KMS-11 (cell line): ENCODE measurements around the gene FAM167B.
"Not testable (repeated sequence)": the region's sequence is repeated elsewhere in the genome, so short reads cannot be mapped to it uniquely, and the experiment has no call there.

Source experiments
- H2AFZ ChIP-seq: fragments of 200-600 bp; sonication (generic); 2 replicates; pipeline ENCODE4 v1.6.1; 2016; ENCODE audit warnings: antibody characterized with exemption, mixed run types, low read depth
- H3K27ac ChIP-seq: fragments of 200-600 bp; sonication (generic); 2 replicates; pipeline ENCODE4 v1.6.1; 2016; ENCODE audit warnings: mild to moderate bottlenecking, mixed run types
- H3K27me3 ChIP-seq: fragments of 200-600 bp; sonication (generic); 2 replicates; pipeline ENCODE4 v1.6.1; 2017; ENCODE audit warnings: mild to moderate bottlenecking, low read depth, mixed run types, moderate library complexity; ENCODE audit not compliant: insufficient read depth
- H3K36me3 ChIP-seq: fragments of 200-600 bp; sonication (generic); 2 replicates; pipeline ENCODE4 v1.6.1; 2017; ENCODE audit warnings: mild to moderate bottlenecking, mixed run types; ENCODE audit not compliant: insufficient read depth
- H3K4me1 ChIP-seq: fragments of 200-600 bp; sonication (generic); 2 replicates; pipeline ENCODE4 v1.6.1; 2016; ENCODE audit warnings: mild to moderate bottlenecking, low read depth, mixed run types; ENCODE audit not compliant: poor library complexity, severe bottlenecking
- H3K4me2 ChIP-seq: fragments of 200-600 bp; sonication (generic); 2 replicates; pipeline ENCODE4 v1.7.0; 2016; ENCODE audit warnings: mild to moderate bottlenecking, mixed run types
- H3K4me3 ChIP-seq: fragments of 200-600 bp; sonication (generic); IDR thresholded peaks from 2 replicates; pipeline ENCODE4 v1.6.1; 2017; ENCODE audit warnings: low read depth, low read length, mixed read lengths; ENCODE audit not compliant: insufficient read depth
- H3K79me2 ChIP-seq: fragments of 200-600 bp; sonication (generic); 2 replicates; pipeline ENCODE4 v1.6.1; 2016; ENCODE audit warnings: low read depth, mixed run types; ENCODE audit not compliant: insufficient read depth
- H3K9ac ChIP-seq: fragments of 200-600 bp; sonication (generic); 2 replicates; pipeline ENCODE4 v1.6.1; 2016; ENCODE audit warnings: mild to moderate bottlenecking, mixed run types
- H4K20me1 ChIP-seq: fragments of 200-600 bp; sonication (generic); 2 replicates; pipeline ENCODE4 v1.6.1; 2016; ENCODE audit warnings: mild to moderate bottlenecking, mixed run types; ENCODE audit not compliant: insufficient read depth
- TF ChIP-seq, protein P1 (sequence below): fragments of 200-600 bp; sonication (generic); conservative IDR thresholded peaks from 2 replicates; pipeline ENCODE4 v1.6.1; 2017; ENCODE audit warnings: low read depth, mild to moderate bottlenecking, antibody characterized with exemption, low read length, moderate library complexity, mixed read lengths

Gene FAM167B

DNA sequence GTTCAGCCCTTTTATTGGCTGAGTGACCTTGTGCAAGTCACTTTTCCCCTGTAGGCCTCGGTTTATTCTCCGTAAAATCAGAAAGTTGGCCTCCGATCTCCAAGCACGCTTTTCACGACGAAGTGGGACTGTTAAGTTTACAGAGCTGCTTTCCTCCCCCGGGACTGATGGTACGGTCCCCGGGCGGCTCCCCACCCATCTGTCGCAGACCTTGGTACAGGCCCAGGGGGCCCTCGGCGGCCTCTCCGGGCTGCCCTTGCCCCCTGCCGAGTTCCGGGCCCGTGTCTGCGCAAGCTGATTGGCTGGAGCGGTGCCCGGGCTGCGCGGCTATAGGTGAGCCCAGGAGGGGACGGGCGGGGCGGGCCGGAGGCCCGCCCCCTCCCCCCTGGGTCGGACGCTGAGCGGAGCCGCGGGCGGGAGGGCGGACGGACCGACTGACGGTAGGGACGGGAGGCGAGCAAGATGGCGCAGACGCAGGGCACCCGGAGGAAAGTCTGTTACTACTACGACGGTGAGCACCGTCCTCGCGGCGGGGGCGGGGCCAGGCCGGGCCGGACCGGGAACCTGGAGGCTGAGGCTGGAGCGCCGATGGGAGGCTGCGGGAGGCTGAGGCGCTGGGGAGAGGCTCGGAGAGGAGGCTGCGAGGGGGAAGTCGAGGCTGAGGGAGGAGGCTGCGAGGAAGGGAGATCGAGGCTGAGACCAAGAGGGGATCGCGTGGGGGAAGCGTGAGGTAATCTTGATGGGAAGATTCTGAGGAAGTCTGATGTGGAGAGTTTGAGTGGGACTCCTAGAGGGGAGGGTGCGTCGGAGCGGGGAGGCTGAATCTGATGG is 44.9 kb downstream of the FAM167B start, which contains the start of gene HDAC1:
TSS of gene HDAC1 (plus strand) at position 376 of the 831 bp plus-strand sequence. CDS start at position 463, 87 bp downstream.
- Histone ChIP-seq H3K9ac (peak within 1 kb of the TSS; percentile 66), H3K79me2 (peaks cover 49% of the 10 kb centered on the region), H3K4me1 (peaks cover 30% of the 10 kb centered on the region), H4K20me1 (no peaks in the 10 kb centered on the region), H3K4me2 (peak within 1 kb of the TSS; percentile 78), H3K4me3 (no peak within 1 kb of the TSS), H3K27ac (peak within 1 kb of the TSS; percentile 76), H2AFZ (peak within 1 kb of the TSS; percentile 89), H3K27me3 (no peaks in the 10 kb centered on the region), H3K36me3 (no peaks in the 10 kb centered on the region)
- TF ChIP-seq, protein P1, sequence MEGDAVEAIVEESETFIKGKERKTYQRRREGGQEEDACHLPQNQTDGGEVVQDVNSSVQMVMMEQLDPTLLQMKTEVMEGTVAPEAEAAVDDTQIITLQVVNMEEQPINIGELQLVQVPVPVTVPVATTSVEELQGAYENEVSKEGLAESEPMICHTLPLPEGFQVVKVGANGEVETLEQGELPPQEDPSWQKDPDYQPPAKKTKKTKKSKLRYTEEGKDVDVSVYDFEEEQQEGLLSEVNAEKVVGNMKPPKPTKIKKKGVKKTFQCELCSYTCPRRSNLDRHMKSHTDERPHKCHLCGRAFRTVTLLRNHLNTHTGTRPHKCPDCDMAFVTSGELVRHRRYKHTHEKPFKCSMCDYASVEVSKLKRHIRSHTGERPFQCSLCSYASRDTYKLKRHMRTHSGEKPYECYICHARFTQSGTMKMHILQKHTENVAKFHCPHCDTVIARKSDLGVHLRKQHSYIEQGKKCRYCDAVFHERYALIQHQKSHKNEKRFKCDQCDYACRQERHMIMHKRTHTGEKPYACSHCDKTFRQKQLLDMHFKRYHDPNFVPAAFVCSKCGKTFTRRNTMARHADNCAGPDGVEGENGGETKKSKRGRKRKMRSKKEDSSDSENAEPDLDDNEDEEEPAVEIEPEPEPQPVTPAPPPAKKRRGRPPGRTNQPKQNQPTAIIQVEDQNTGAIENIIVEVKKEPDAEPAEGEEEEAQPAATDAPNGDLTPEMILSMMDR = no peak

DNA sequence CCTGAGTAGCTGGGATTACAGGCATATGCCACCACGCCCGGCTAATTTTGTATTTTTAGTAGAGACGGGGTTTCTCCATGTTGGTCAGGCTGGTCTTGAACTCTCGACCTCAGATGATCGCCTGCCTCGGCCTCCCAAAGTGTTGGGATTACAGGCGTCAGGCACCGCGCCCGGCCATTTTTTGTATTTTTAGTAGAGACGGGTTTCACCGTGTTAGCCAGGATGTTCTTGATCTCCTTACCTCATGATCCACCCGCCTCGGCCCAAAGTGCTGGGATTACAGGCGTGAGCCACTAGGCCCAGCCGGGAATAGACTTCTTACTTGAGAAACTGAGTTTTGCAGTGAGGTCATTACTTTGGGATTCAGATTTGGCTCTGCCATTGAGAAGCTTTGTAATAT is 51.2 kb downstream of the FAM167B start:
- not testable (repeated sequence) for H3K9ac ChIP-seq, H3K36me3 ChIP-seq, H3K4me3 ChIP-seq, H3K27ac ChIP-seq, H4K20me1 ChIP-seq, H3K27me3 ChIP-seq, H2AFZ ChIP-seq, H3K4me2 ChIP-seq
- Histone ChIP-seq H3K79me2 (peaks cover 69% of the 10 kb centered on the region), H3K4me1 (peaks cover 15% of the 10 kb centered on the region)
